ENCODE measurements around the gene RASSF1.

GRCh38 chr3:50358355-50358910 lies 17.8 kb upstream of the RASSF1 start:
- no peak for TF ChIP-seq POLR2A (IDR thresholded peaks at IDR 0.05)
- no peak for TF ChIP-seq CTCF (IDR thresholded peaks at IDR 0.05)

All from suprapubic skin (tissue), 3 donors.